ENCODE data around the gene IL11RA. TPM values are rescaled to one million over a fixed set of nuclear protein-coding genes. Genes with fewer than 3 reads are reported as not detected.

IL11RA gene
- total and polyA plus RNA-seq, 2 of the 8 experiments (the other 6 are each of a cell fraction or from before 2014, with no cell fraction given), result 5.5 to 9.1 TPM

DNA sequence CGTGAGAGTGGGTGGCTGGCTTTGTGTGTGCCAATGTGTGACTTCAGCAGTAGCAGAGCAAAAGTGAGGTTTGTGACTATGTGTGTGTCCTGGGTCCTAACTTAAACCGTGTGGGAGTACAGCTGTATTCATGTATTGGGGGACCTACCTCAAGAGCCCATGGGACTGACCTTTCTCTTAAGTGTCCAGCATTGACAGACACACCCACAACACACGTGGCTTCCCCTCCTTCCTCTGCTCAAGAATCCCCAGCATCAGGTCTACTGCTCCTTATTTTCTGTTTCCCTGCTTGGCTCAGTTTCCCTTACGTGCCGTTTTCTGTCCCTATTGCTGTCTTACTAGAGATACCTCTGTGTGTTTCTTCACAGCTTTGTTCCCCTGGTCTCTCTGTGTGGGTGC is 616 bp downstream of the IL11RA start:
- Histone ChIP-seq H4K5ac (ENCODE audit: insufficient read length, low read depth, low read length) (no peak overlapping the region), H3K56ac (replicated peaks; ENCODE audit: insufficient read length, low read depth, low read length) (no peak overlapping the region), H2BK15ac (ENCODE audit: low read length) (no peak overlapping the region), H3K27me3 (replicated peaks in 1 of 4; ENCODE audit: control insufficient read depth in 3 of 4, extremely low read depth in 1 of 4, insufficient read depth in 3 of 4, low read length in 3 of 4) (no peaks in the 10 kb centered on the region; a peak in 1 of 7 replicates), H4K8ac (ENCODE audit: extremely low read depth, insufficient read depth, low read length) (no peak overlapping the region), H3K14ac (ENCODE audit: insufficient read length) (no peak overlapping the region), H2BK12ac (ENCODE audit: low read depth, low read length) (0 out of 2 replicates have a peak overlapping the region, but pooled peaks have one; percentile 3), H3K23me2 (ENCODE audit: low read depth, low read length) (peaks cover 4% of the 10 kb centered on the region), H4K20me1 (replicated peaks in 1 of 2; ENCODE audit: control insufficient read depth in 1 of 2, insufficient read depth in 2 of 2, low read length in 2 of 2) (peaks cover 0 to 5% of the 10 kb centered on the region in 2 experiments), H2BK20ac (ENCODE audit: low read length) (no peak overlapping the region), H4K91ac (replicated peaks; ENCODE audit: insufficient read length, low read length) (no peak overlapping the region), H3K79me1 (ENCODE audit: low read depth, low read length) (peaks cover 2% of the 10 kb centered on the region; the same call in 1 of the 2 replicates), H3K9me3 (ENCODE audit: insufficient read depth in 2 of 2, low read depth in 1 of 2, low read length in 1 of 2) (no peaks in the 10 kb centered on the region), H3K9ac (replicated peaks in 1 of 4; ENCODE audit: extremely low read depth in 1 of 4, low read depth in 3 of 4, low read length in 3 of 4) (no peak overlapping the region), H3K4me3 (ENCODE audit: extremely low read depth in 1 of 4, insufficient read depth in 2 of 4, low read depth in 3 of 4, low read length in 4 of 4) (peak overlapping the region in 1 of 4 experiments; percentile 58; a peak in 1 of 8 replicates), H2BK120ac (replicated peaks; ENCODE audit: low read depth, low read length) (no peak overlapping the region), H3K79me2 (ENCODE audit: control insufficient read depth in 1 of 2, insufficient read depth in 2 of 2, low read length in 2 of 2) (peaks cover 0 to 8% of the 10 kb centered on the region in 2 experiments; a peak in 1 of 4 replicates), H3K36me3 (ENCODE audit: control insufficient read depth in 2 of 4, insufficient read depth in 4 of 4, low read length in 3 of 4) (peaks cover 3 to 23% (median 8%) of the 10 kb centered on the region in 4 experiments; a peak in 7 of 8 replicates), H3K4ac (replicated peaks; ENCODE audit: insufficient read length, low read depth, low read length) (no peak overlapping the region), H2AFZ (ENCODE audit: low read length) (no peak overlapping the region), H2AK5ac (ENCODE audit: low read depth, low read length) (0 out of 2 replicates have a peak overlapping the region, but pooled peaks have one; percentile 75), H3K27ac (ENCODE audit: low read depth, low read length) (no peak overlapping the region), H3K23ac (ENCODE audit: insufficient read length) (no peak overlapping the region), H3K18ac (ENCODE audit: extremely low read depth, low read length) (no peak overlapping the region), H3K4me1 (replicated peaks in 1 of 4; ENCODE audit: control insufficient read depth in 3 of 4, insufficient read depth in 4 of 4, low read length in 3 of 4) (peaks cover 6 to 25% (median 12%) of the 10 kb centered on the region in 4 experiments), H3K4me2 (ENCODE audit: insufficient read depth in 1 of 2, low read depth in 2 of 2, low read length in 2 of 2) (peak overlapping the region; percentile 65 to 77), H2BK5ac (ENCODE audit: low read depth, low read length) (no peak overlapping the region)
- FAIRE-seq (no peak), DNase-seq (ENCODE audit: low read depth in 1 of 2, low spot score in 2 of 2) (no peak)
- CTCF ChIA-PET (ENCODE audit: partially characterized antibody), result interaction anchor here (1.0 to 15.2 kb wide), 4 partner anchors 8 to 11 kb away, joined by 3 to 277 read pairs (median 14); partner anchors contain the start of genes GALT and SIGMAR1
- TF ChIP-seq TCF12 (IDR thresholded peaks at IDR 0.05; ENCODE audit: low read depth, low read length), result no peak
- no peak for TF ChIP-seq EGR1 (IDR thresholded peaks at IDR 0.05; ENCODE audit: borderline replicate concordance, low read depth, low read length)
- TF ChIP-seq RFX5 (IDR thresholded peaks at IDR 0.05; ENCODE audit: borderline replicate concordance, low read depth, low read length), result no peak
- no peak for TF ChIP-seq POLR2AphosphoS5 (IDR thresholded peaks at IDR 0.05; ENCODE audit: low read depth, low read length)
- TF ChIP-seq YY1 (IDR thresholded peaks at IDR 0.05; ENCODE audit: low read depth, low read length), result no peak
- TF ChIP-seq NRF1 (IDR thresholded peaks at IDR 0.05; ENCODE audit: low read depth, low read length), result no peak
- no peak for TF ChIP-seq EZH2 (IDR thresholded peaks at IDR 0.05; ENCODE audit: low read depth, low read length, severe bottlenecking)
- WGBS, 2 experiments (ENCODE audit: extremely low coverage in 1 of 2, insufficient coverage in 1 of 2, insufficient read length in 1 of 2, insufficient replicate concordance in 2 of 2, low coverage in 1 of 2, low lambda C conversion rate in 2 of 2, missing lambda C conversion rate in 1 of 2), result 78% methylated on average over 5 of the region's 5 CpGs; no CpG with 5 or more reads in 1 of the 2 experiments
- POLR2A ChIA-PET (ENCODE audit: partially characterized antibody), result interaction anchor here (1.2 to 12.8 kb wide), 4 partner anchors 9 to 60 kb away, joined by 3 to 127 read pairs (median 48); partner anchors contain the start of genes ARID3C, CCL27 and SIGMAR1

All from H1 (cell line).